ENCODE data around the gene MNT.

Gene MNT

GRCh38 chr17:2415081-2415480 is 14.2 kb upstream of the MNT start:
- DNase-seq: no peak

- DNase-seq: no peak
Observed at GRCh38 chr17:2414446-2415064, 13.7 kb upstream of the MNT start.

- DNase-seq: no peak
Observed at GRCh38 chr17:2412561-2413021, 11.7 kb upstream of the MNT start.

- DNase-seq: no peak
Observed at GRCh38 chr17:2410951-2411350, 10.1 kb upstream of the MNT start.

GRCh38 chr17:2406903-2407790 is 6.3 kb upstream of the MNT start:
- DNase-seq: no peak

- no peak for DNase-seq
Observed at GRCh38 chr17:2406271-2406902, 5.5 kb upstream of the MNT start.

- no peak for DNase-seq
Observed at GRCh38 chr17:2405247-2405926, 4.5 kb upstream of the MNT start.

GRCh38 chr17:2403044-2403443 is 2.2 kb upstream of the MNT start:
- no peak for DNase-seq

GRCh38 chr17:2402544-2402943 is 1.7 kb upstream of the MNT start:
- DNase-seq: no peak

- DNase-seq: peak; percentile 96 to 98 (median 98)
Observed at GRCh38 chr17:2401426-2402221, 764 bp upstream of the MNT start.

- DNase-seq: peak in 3 of 4 experiments; percentile 33 to 39 (median 39)
Observed at GRCh38 chr17:2400474-2400866, 390 bp downstream of the MNT start.

GRCh38 chr17:2399572-2400473 is 1.0 kb downstream of the MNT start:
- peak; percentile 83 to 90 (median 87) for DNase-seq

- DNase-seq: peak in 3 of 4 experiments; percentile 27 to 36 (median 28)
Observed at GRCh38 chr17:2398655-2399571, 1.9 kb downstream of the MNT start.

- DNase-seq: no peak
Observed at GRCh38 chr17:2398182-2398581, 2.7 kb downstream of the MNT start.

GRCh38 chr17:2397247-2398171 is 3.4 kb downstream of the MNT start:
- DNase-seq: no peak

GRCh38 chr17:2396568-2397246 is 4.2 kb downstream of the MNT start:
- DNase-seq: peak in 1 of 4 experiments; percentile 37

- no peak for DNase-seq
Observed at GRCh38 chr17:2396192-2396567, 4.7 kb downstream of the MNT start.
